Effector memory CD8-positive, alpha-beta T cell (primary cell): ENCODE results near the gene CDHR5.

Experiments
- ATAC-seq: fragments of 150-1000 bp; cut with Tn5 transposase; replicated peaks from 2 replicates; pipeline ENCODE4 v1.10.0; 2021; ENCODE audit warnings: mild to moderate bottlenecking, moderate library complexity
- DNase-seq, 3 experiments: peaks; one replicate each; pipeline ENCODE4 v3.0.0; 2021
- H3K27ac Mint-ChIP-seq, 2 donors: one replicate each; pipeline ENCODE4 v1.8.0; 2022; ENCODE audit warnings: mild to moderate bottlenecking in 2 of 2, mixed read lengths in 2 of 2, moderate library complexity in 2 of 2
- H3K27me3 Mint-ChIP-seq, 2 donors: one replicate each; pipeline ENCODE4 v1.8.0; 2022; ENCODE audit warnings: mixed read lengths in 2 of 2
- H3K36me3 Mint-ChIP-seq: one replicate; pipeline ENCODE4 v1.8.0; 2022; ENCODE audit warnings: mild to moderate bottlenecking, moderate library complexity, mixed read lengths; ENCODE audit not compliant: insufficient read depth
- H3K4me1 Mint-ChIP-seq, 2 donors: one replicate each; pipeline ENCODE4 v1.8.0; 2022; ENCODE audit warnings: low read depth in 2 of 2, mixed read lengths in 2 of 2
- H3K4me3 Mint-ChIP-seq, 2 donors: one replicate each; pipeline ENCODE4 v1.8.0; 2022; ENCODE audit warnings: mild to moderate bottlenecking in 2 of 2, mixed read lengths in 2 of 2, moderate library complexity in 2 of 2
- H3K9me3 Mint-ChIP-seq, 2 donors: one replicate each; pipeline ENCODE4 v1.8.0; 2022; ENCODE audit warnings: mixed read lengths in 2 of 2

Gene CDHR5

GRCh38 chr11:606245-606644, 18.5 kb downstream of the CDHR5 start:
- peaks cover 0 to 1% of the 10 kb centered on the region in 2 donors for H3K4me1 Mint-ChIP-seq
- H3K27me3 Mint-ChIP-seq, result no peaks in the 10 kb centered on the region
- H3K27ac Mint-ChIP-seq, result peak overlapping the region in 1 of 2 donors; percentile 55
- H3K9me3 Mint-ChIP-seq, result no peaks in the 10 kb centered on the region
- ATAC-seq, result no peak
- DNase-seq, result no peak
- H3K36me3 Mint-ChIP-seq, result peaks cover 74% of the 10 kb centered on the region
- H3K4me3 Mint-ChIP-seq, result no peak overlapping the region

GRCh38 chr11:605286-606129, 19.2 kb downstream of the CDHR5 start:
- Mint-ChIP-seq H3K36me3 (peaks cover 73% of the 10 kb centered on the region), H3K27ac (no peak overlapping the region), H3K4me1 (peaks cover 0 to 1% of the 10 kb centered on the region in 2 donors), H3K4me3 (no peak overlapping the region), H3K9me3 (no peaks in the 10 kb centered on the region), H3K27me3 (no peaks in the 10 kb centered on the region)
- ATAC-seq (no peak), DNase-seq (no peak)

GRCh38 chr11:603154-603553, 21.6 kb downstream of the CDHR5 start:
- no peaks in the 10 kb centered on the region for H3K27me3 Mint-ChIP-seq
- no peak for DNase-seq
- peaks cover 0 to 1% of the 10 kb centered on the region in 2 donors for H3K4me1 Mint-ChIP-seq
- peaks cover 75% of the 10 kb centered on the region for H3K36me3 Mint-ChIP-seq
- ATAC-seq, result no peak
- H3K4me3 Mint-ChIP-seq, result no peak overlapping the region
- no peak overlapping the region for H3K27ac Mint-ChIP-seq
- H3K9me3 Mint-ChIP-seq, result no peaks in the 10 kb centered on the region

GRCh38 chr11:601573-602245, 23.0 kb downstream of the CDHR5 start:
- no peaks in the 10 kb centered on the region for H3K9me3 Mint-ChIP-seq
- peaks cover 77% of the 10 kb centered on the region for H3K36me3 Mint-ChIP-seq
- ATAC-seq, result no peak
- H3K4me1 Mint-ChIP-seq, result peaks cover 1 to 4% of the 10 kb centered on the region in 2 donors
- H3K27ac Mint-ChIP-seq, result peak overlapping the region in 1 of 2 donors; percentile 61
- no peaks in the 10 kb centered on the region for H3K27me3 Mint-ChIP-seq
- H3K4me3 Mint-ChIP-seq, result no peak overlapping the region
- no peak for DNase-seq

GRCh38 chr11:598005-598680, 26.6 kb downstream of the CDHR5 start:
- peaks cover 4 to 6% of the 10 kb centered on the region in 2 donors for H3K4me1 Mint-ChIP-seq
- no peaks in the 10 kb centered on the region for H3K27me3 Mint-ChIP-seq
- peak overlapping the region in 1 of 2 donors; percentile 84 for H3K27ac Mint-ChIP-seq
- no peak overlapping the region for H3K4me3 Mint-ChIP-seq
- no peaks in the 10 kb centered on the region for H3K9me3 Mint-ChIP-seq
- ATAC-seq (no peak), DNase-seq (no peak)
- H3K36me3 Mint-ChIP-seq, result peaks cover 85% of the 10 kb centered on the region

GRCh38 chr11:597166-597725, 27.5 kb downstream of the CDHR5 start:
- peak overlapping the region; percentile 56 to 84 for H3K27ac Mint-ChIP-seq
- peak overlapping the region in 1 of 2 donors; percentile 40 for H3K4me3 Mint-ChIP-seq
- peaks cover 6 to 9% of the 10 kb centered on the region in 2 donors for H3K4me1 Mint-ChIP-seq
- DNase-seq, result no peak
- H3K27me3 Mint-ChIP-seq, result no peaks in the 10 kb centered on the region
- no peaks in the 10 kb centered on the region for H3K9me3 Mint-ChIP-seq
- ATAC-seq, result no peak
- peaks cover 85% of the 10 kb centered on the region for H3K36me3 Mint-ChIP-seq

GRCh38 chr11:596374-596773, 28.4 kb downstream of the CDHR5 start:
- ATAC-seq (peak; percentile 77), DNase-seq (no peak)
- Mint-ChIP-seq H3K27ac (peak overlapping the region; percentile 56 to 84), H3K36me3 (peaks cover 85% of the 10 kb centered on the region), H3K4me1 (peaks cover 7 to 10% of the 10 kb centered on the region in 2 donors), H3K4me3 (peak overlapping the region in 1 of 2 donors; percentile 5), H3K9me3 (no peaks in the 10 kb centered on the region), H3K27me3 (no peaks in the 10 kb centered on the region)

- Mint-ChIP-seq H3K4me3 (no peak overlapping the region), H3K27me3 (no peaks in the 10 kb centered on the region), H3K36me3 (peaks cover 84% of the 10 kb centered on the region), H3K4me1 (peaks cover 7 to 10% of the 10 kb centered on the region in 2 donors), H3K27ac (no peak overlapping the region), H3K9me3 (no peaks in the 10 kb centered on the region)
- ATAC-seq, result no peak
- DNase-seq, result no peak
Observed at GRCh38 chr11:595400-595799, 29.4 kb downstream of the CDHR5 start.

GRCh38 chr11:593347-593746, 31.4 kb downstream of the CDHR5 start:
- H3K4me3 Mint-ChIP-seq, result no peak overlapping the region
- peaks cover 80% of the 10 kb centered on the region for H3K36me3 Mint-ChIP-seq
- H3K4me1 Mint-ChIP-seq, result peaks cover 7 to 15% of the 10 kb centered on the region in 2 donors
- ATAC-seq, result no peak
- no peaks in the 10 kb centered on the region for H3K27me3 Mint-ChIP-seq
- DNase-seq, result no peak
- H3K27ac Mint-ChIP-seq, result peak overlapping the region in 1 of 2 donors; percentile 60
- H3K9me3 Mint-ChIP-seq, result no peaks in the 10 kb centered on the region

GRCh38 chr11:592918-593317, 31.8 kb downstream of the CDHR5 start:
- Mint-ChIP-seq H3K27me3 (no peaks in the 10 kb centered on the region), H3K27ac (peak overlapping the region in 1 of 2 donors; percentile 60), H3K36me3 (peaks cover 80% of the 10 kb centered on the region), H3K4me3 (no peak overlapping the region), H3K9me3 (no peaks in the 10 kb centered on the region), H3K4me1 (peaks cover 11 to 20% of the 10 kb centered on the region in 2 donors)
- no peak for DNase-seq
- ATAC-seq, result no peak

- H3K4me3 Mint-ChIP-seq, result no peak overlapping the region
- ATAC-seq, result no peak
- no peak for DNase-seq
- peak overlapping the region in 1 of 2 donors; percentile 60 for H3K27ac Mint-ChIP-seq
- no peaks in the 10 kb centered on the region for H3K27me3 Mint-ChIP-seq
- no peaks in the 10 kb centered on the region for H3K9me3 Mint-ChIP-seq
- H3K36me3 Mint-ChIP-seq, result peaks cover 84% of the 10 kb centered on the region
- H3K4me1 Mint-ChIP-seq, result peaks cover 14 to 24% of the 10 kb centered on the region in 2 donors
Observed at GRCh38 chr11:592501-592900, 32.3 kb downstream of the CDHR5 start.

GRCh38 chr11:590997-591396, 33.8 kb downstream of the CDHR5 start:
- Mint-ChIP-seq H3K36me3 (peaks cover 86% of the 10 kb centered on the region), H3K27me3 (no peaks in the 10 kb centered on the region), H3K4me1 (peaks cover 16 to 27% of the 10 kb centered on the region in 2 donors), H3K27ac (no peak overlapping the region), H3K4me3 (no peak overlapping the region), H3K9me3 (no peaks in the 10 kb centered on the region)
- ATAC-seq (no peak), DNase-seq (no peak)

- Mint-ChIP-seq H3K9me3 (no peaks in the 10 kb centered on the region), H3K27ac (peak overlapping the region; percentile 59 to 67), H3K4me3 (no peak overlapping the region), H3K36me3 (peaks cover 81% of the 10 kb centered on the region), H3K4me1 (peaks cover 16 to 27% of the 10 kb centered on the region in 2 donors), H3K27me3 (no peaks in the 10 kb centered on the region)
- DNase-seq (no peak), ATAC-seq (no peak)
Observed at GRCh38 chr11:589798-590197, 35.0 kb downstream of the CDHR5 start.
